Thymus (tissue), 11 donors: ENCODE data around the gene VPS35L. TPM values are rescaled to one million over a fixed set of nuclear protein-coding genes. Genes with fewer than 3 reads are reported as not detected.

ENCODE experiments used
- DNase-seq, 9 donors: peaks; one replicate each; pipeline ENCODE4 v3.0.0-alpha.2; 2013; ENCODE audit warnings: low spot score in 9 of 9, low read depth in 6 of 9, missing footprints in 1 of 9
- H3K27ac ChIP-seq, 2 donors: one replicate each; pipeline ENCODE4 v1.5.1; 2013; ENCODE audit warnings: control low read depth in 1 of 2, low read depth in 1 of 2, low read length in 1 of 2, mild to moderate bottlenecking in 1 of 2, moderate library complexity in 1 of 2
- H3K27me3 ChIP-seq, 2 donors: one replicate each; pipeline ENCODE4 v1.5.1; 2013; ENCODE audit warnings: low read length in 1 of 2; ENCODE audit not compliant: control insufficient read depth in 2 of 2, insufficient read depth in 1 of 2
- H3K36me3 ChIP-seq, 2 donors: one replicate each; pipeline ENCODE4 v1.5.1; 2013; ENCODE audit warnings: low read length in 1 of 2, mild to moderate bottlenecking in 1 of 2, moderate library complexity in 1 of 2; ENCODE audit not compliant: control insufficient read depth in 2 of 2, insufficient read depth in 2 of 2
- H3K4me1 ChIP-seq, 2 donors: one replicate each; pipeline ENCODE4 v1.5.1; 2013; ENCODE audit warnings: low read length in 2 of 2; ENCODE audit not compliant: control insufficient read depth in 2 of 2, insufficient read depth in 2 of 2
- H3K4me3 ChIP-seq, 2 donors: one replicate each; pipeline ENCODE4 v1.5.1; 2013; ENCODE audit warnings: low read length in 2 of 2, control low read depth in 1 of 2, mild to moderate bottlenecking in 1 of 2
- H3K9me3 ChIP-seq, 2 donors: one replicate each; pipeline ENCODE4 v1.5.1; 2013; ENCODE audit warnings: low read length in 1 of 2, mild to moderate bottlenecking in 1 of 2; ENCODE audit not compliant: control insufficient read depth in 2 of 2, insufficient read depth in 1 of 2
- whole genome bisulfite sequencing: extraction: QIAGEN DNeasy Blood & Tissue Kit; methylation state at CpG from one replicate; pipeline ENCODE4 v1.1.7; 2013; 5-methylcytosine and 5-hydroxymethylcytosine counted together
- polyA plus RNA-seq: library from polyadenylated mRNA; stranded (reverse); fragments of 200-250 nt; gene quantifications from one replicate; pipeline ENCODE4 v1.2.3, GENCODE V29; 2013
- total RNA-seq: library from RNA; stranded (reverse); fragments of 120-200 nt; gene quantifications from one replicate; pipeline ENCODE4 v1.2.4, GENCODE V29; 2013
- donor health status: healthy.

VPS35L gene
- total and polyA plus RNA-seq, 2 donors, result 19.5 to 23.7 TPM

GRCh38 chr16:19722269-19722952 lies 166.9 kb downstream of the VPS35L start:
- WGBS, result 85% methylated on average over 11 of the region's 11 CpGs
- no peaks in the 10 kb centered on the region for H3K27me3 ChIP-seq
- H3K4me1 ChIP-seq, result peaks cover under 1 to 8% of the 10 kb centered on the region in 2 donors
- no peaks in the 10 kb centered on the region for H3K36me3 ChIP-seq
- H3K27ac ChIP-seq, result no peak overlapping the region
- no peaks in the 10 kb centered on the region for H3K9me3 ChIP-seq
- DNase-seq, result no peak
- H3K4me3 ChIP-seq, result no peak overlapping the region

- WGBS, result 96% methylated on average over 7 of the region's 7 CpGs
Measured at GRCh38 chr16:19722981-19723380, 167.5 kb downstream of the VPS35L start.

DNA sequence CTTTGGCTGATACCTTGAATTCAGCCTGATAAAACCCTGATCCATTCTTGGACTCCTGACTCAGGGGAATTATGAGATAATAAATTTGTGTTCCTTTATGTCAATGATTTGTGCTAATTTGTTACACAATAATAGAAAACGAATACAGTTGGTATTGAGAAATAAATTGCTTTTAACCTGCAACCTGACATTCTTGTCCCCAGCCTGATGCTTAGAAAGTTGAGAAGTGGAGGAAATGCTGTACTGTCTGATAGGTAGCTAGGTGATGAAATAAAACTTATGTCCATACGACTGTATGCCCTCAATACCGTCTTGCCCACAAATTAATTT lies 173.1 kb downstream of the VPS35L start:
- Histone ChIP-seq H3K4me3 (no peak overlapping the region), H3K27ac (no peak overlapping the region), H3K9me3 (no peaks in the 10 kb centered on the region), H3K27me3 (no peaks in the 10 kb centered on the region), H3K4me1 (no peaks in the 10 kb centered on the region), H3K36me3 (no peaks in the 10 kb centered on the region)
- DNase-seq, result no peak
- WGBS, result 95% methylated on average over 3 of the region's 3 CpGs

More at GRCh38 chr16:19722981-19723380, 167.5 kb downstream of the VPS35L start:
- Histone ChIP-seq H3K4me1 (peaks cover 0 to 6% of the 10 kb centered on the region in 2 donors), H3K36me3 (no peaks in the 10 kb centered on the region), H3K4me3 (no peak overlapping the region), H3K27ac (no peak overlapping the region), H3K27me3 (no peaks in the 10 kb centered on the region), H3K9me3 (no peaks in the 10 kb centered on the region)
- DNase-seq, result no peak

DNA sequence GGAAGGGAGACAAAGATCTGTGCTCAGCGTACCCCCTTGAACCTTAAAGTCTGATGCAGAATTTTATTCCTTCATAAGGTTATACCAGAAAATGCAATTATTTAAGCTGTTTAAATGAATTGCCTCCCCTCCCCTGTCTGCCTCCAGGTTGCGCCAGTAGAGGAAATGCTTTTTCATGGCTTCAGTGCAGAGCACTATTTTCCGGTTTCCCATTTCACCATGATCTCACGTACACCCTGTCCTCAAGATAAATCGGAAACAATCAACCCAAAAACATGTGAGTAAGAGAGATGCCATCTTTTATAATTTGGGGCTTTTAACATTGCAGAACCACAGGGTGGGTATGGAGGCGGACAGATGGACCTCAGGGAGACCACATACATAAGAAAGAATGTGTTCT lies 178.0 kb downstream of the VPS35L start:
- Histone ChIP-seq H3K27ac (no peak overlapping the region), H3K4me3 (no peak overlapping the region), H3K36me3 (no peaks in the 10 kb centered on the region), H3K4me1 (no peaks in the 10 kb centered on the region), H3K9me3 (no peaks in the 10 kb centered on the region), H3K27me3 (no peaks in the 10 kb centered on the region)
- no peak for DNase-seq
- 97% methylated on average over 6 of the region's 6 CpGs for WGBS

DNA sequence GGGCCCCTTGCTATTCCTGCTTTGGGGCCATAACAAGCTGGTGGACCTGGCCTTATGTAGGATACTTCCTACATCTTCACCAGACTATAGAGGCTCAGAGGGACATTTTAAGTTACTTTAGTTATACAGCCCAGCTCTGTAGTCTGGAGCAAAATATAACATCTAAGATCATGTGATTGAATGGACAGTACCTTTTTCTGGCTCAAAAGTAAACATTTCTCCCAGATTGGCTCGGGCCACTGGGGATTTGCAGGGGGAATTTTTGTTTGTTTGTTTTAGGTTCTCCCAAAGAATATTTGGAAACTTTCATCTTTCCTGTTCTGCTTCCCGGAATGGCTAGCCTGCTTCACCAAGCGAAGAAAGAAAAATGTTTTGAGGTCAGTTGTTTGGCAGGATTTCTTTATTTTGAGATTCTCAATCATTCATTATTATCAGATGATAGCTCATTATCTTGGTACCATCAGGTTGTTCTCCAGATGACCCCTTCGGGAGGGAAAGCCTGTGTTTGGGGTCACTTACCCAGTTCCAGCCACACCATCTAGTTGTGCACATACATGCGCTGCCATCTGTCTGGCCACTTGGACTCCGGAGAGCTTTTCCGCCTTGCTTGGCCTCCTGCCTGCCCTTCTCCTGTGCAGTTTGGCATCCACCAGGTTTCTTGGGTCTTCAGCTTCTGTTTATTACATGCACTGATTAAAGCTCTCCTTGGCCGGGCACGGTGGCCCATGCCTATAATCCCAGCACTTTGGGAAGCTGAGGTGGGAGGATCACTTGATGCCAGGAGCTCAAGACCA lies 179.8 kb downstream of the VPS35L start:
- no peak overlapping the region for H3K4me3 ChIP-seq
- H3K4me1 ChIP-seq, result no peaks in the 10 kb centered on the region
- H3K36me3 ChIP-seq, result no peaks in the 10 kb centered on the region
- no peaks in the 10 kb centered on the region for H3K27me3 ChIP-seq
- no peak overlapping the region for H3K27ac ChIP-seq
- no peak for DNase-seq
- H3K9me3 ChIP-seq, result no peaks in the 10 kb centered on the region
- 97% methylated on average over 9 of the region's 9 CpGs for WGBS

- DNase-seq, result no peak
- H3K4me3 ChIP-seq, result no peak overlapping the region
- no peaks in the 10 kb centered on the region for H3K4me1 ChIP-seq
- WGBS, result 68% methylated on average over 12 of the region's 12 CpGs
- H3K9me3 ChIP-seq, result no peaks in the 10 kb centered on the region
- no peaks in the 10 kb centered on the region for H3K36me3 ChIP-seq
- no peak overlapping the region for H3K27ac ChIP-seq
- no peaks in the 10 kb centered on the region for H3K27me3 ChIP-seq
Measured at GRCh38 chr16:19737306-19738038, 182.0 kb downstream of the VPS35L start.

DNA sequence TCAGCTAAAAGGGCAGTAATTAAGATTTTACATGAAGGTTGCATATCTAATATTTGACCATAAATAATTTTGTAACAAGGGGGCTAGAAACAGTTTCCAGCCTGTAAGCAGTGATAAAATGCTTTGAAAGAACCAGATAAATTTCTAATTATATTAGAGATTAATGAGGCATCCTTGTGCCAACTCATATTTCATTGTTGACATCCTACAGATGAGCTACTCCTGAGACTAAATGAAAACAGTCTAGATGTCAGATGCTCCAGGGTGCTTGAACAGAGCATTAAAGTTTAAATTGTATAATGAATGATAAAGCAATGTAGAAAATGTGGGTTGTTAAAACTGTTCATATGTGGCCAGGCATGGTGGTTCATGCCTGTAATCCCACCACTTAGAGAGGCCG lies 185.9 kb downstream of the VPS35L start:
- no peaks in the 10 kb centered on the region for H3K27me3 ChIP-seq
- no peaks in the 10 kb centered on the region for H3K4me1 ChIP-seq
- H3K36me3 ChIP-seq, result no peaks in the 10 kb centered on the region
- no peak for DNase-seq
- WGBS, result 96% methylated on average over 1 of the region's 1 CpG
- no peak overlapping the region for H3K4me3 ChIP-seq
- no peaks in the 10 kb centered on the region for H3K9me3 ChIP-seq
- H3K27ac ChIP-seq, result no peak overlapping the region

- H3K4me1 ChIP-seq, result no peaks in the 10 kb centered on the region
- no peak overlapping the region for H3K27ac ChIP-seq
- no peaks in the 10 kb centered on the region for H3K36me3 ChIP-seq
- no peak for DNase-seq
- no peaks in the 10 kb centered on the region for H3K27me3 ChIP-seq
- H3K4me3 ChIP-seq, result no peak overlapping the region
- no peaks in the 10 kb centered on the region for H3K9me3 ChIP-seq
Measured at GRCh38 chr16:19743816-19744159, 188.3 kb downstream of the VPS35L start.

- Histone ChIP-seq H3K27me3 (no peaks in the 10 kb centered on the region), H3K4me1 (no peaks in the 10 kb centered on the region), H3K27ac (no peak overlapping the region), H3K9me3 (no peaks in the 10 kb centered on the region), H3K36me3 (no peaks in the 10 kb centered on the region), H3K4me3 (no peak overlapping the region)
- no peak for DNase-seq
- 92% methylated on average over 3 of the region's 3 CpGs for WGBS
Measured at GRCh38 chr16:19744670-19745069, 189.2 kb downstream of the VPS35L start.
